ENCODE measurements around the gene NPW. TPM values are rescaled to one million over a fixed set of nuclear protein-coding genes. Genes with fewer than 3 reads are reported as not detected.

NPW gene
- total RNA-seq, 1 donor: 1.3 TPM

- no peak for DNase-seq (ENCODE audit: low read depth)
- H3K4me3 ChIP-seq (ENCODE audit: low read depth, low read length): no peak overlapping the region
- TF ChIP-seq CTCF (IDR thresholded peaks at IDR 0.05; ENCODE audit: insufficient read depth, low read depth, low read length): no peak
These were observed 19.0 kb downstream of the NPW start for GRCh38 chr16:2038382-2039231.

GRCh38 chr16:2039274-2040031, 19.9 kb downstream of the NPW start:
- DNase-seq (ENCODE audit: low read depth): peak; percentile 98
- no peak for TF ChIP-seq CTCF (IDR thresholded peaks at IDR 0.05; ENCODE audit: insufficient read depth, low read depth, low read length)
- H3K4me3 ChIP-seq (ENCODE audit: low read depth, low read length): no peak overlapping the region

GRCh38 chr16:2040041-2040786, 20.6 kb downstream of the NPW start:
- TF ChIP-seq CTCF (IDR thresholded peaks at IDR 0.05; ENCODE audit: insufficient read depth, low read depth, low read length): no peak
- DNase-seq (ENCODE audit: low read depth): no peak
- no peak overlapping the region for H3K4me3 ChIP-seq (ENCODE audit: low read depth, low read length)

GRCh38 chr16:2040787-2041522, 21.4 kb downstream of the NPW start:
- no peak for DNase-seq (ENCODE audit: low read depth)
- no peak for TF ChIP-seq CTCF (IDR thresholded peaks at IDR 0.05; ENCODE audit: insufficient read depth, low read depth, low read length)

GRCh38 chr16:2042171-2042985, 22.8 kb downstream of the NPW start:
- TF ChIP-seq CTCF (IDR thresholded peaks at IDR 0.05; ENCODE audit: insufficient read depth, low read depth, low read length): no peak
- no peak for DNase-seq (ENCODE audit: low read depth)
- H3K4me3 ChIP-seq (ENCODE audit: low read depth, low read length): no peak overlapping the region

More at GRCh38 chr16:2040787-2041522, 21.4 kb downstream of the NPW start:
- no peak overlapping the region for H3K4me3 ChIP-seq (ENCODE audit: low read depth, low read length)

Measured in fibroblast of villous mesenchyme (primary cell).